Activated gamma-delta T cell treated with Interleukin-2 at 50 U/mL for 16 hours (primary cell): ENCODE measurements around the gene TCP11L1.
"Not testable (repeated sequence)": the region's sequence is repeated elsewhere in the genome, so short reads cannot be mapped to it uniquely, and the experiment has no call there.

Source experiments
- DNase-seq: peaks from one replicate; pipeline ENCODE4 v3.0.0-alpha.2; 2020

Gene TCP11L1

GRCh38 chr11:33068611-33069340 lies 29.4 kb downstream of the TCP11L1 start:
- DNase-seq = no peak

- no peak for DNase-seq
Measured at GRCh38 chr11:33072465-33072864, 33.1 kb downstream of the TCP11L1 start.

GRCh38 chr11:33083918-33084317 lies 44.5 kb downstream of the TCP11L1 start:
- DNase-seq = no peak

- DNase-seq = no peak
Measured at GRCh38 chr11:33086017-33086416, 46.6 kb downstream of the TCP11L1 start.

- no peak for DNase-seq
Measured at GRCh38 chr11:33089776-33090175, 50.4 kb downstream of the TCP11L1 start.

GRCh38 chr11:33094157-33094556 lies 54.8 kb downstream of the TCP11L1 start:
- DNase-seq = no peak

GRCh38 chr11:33103836-33104235 lies 64.5 kb downstream of the TCP11L1 start:
- no peak for DNase-seq

GRCh38 chr11:33109294-33109895 lies 70.0 kb downstream of the TCP11L1 start:
- DNase-seq = no peak

GRCh38 chr11:33110083-33110482 lies 70.7 kb downstream of the TCP11L1 start:
- no peak for DNase-seq

- DNase-seq = no peak
Measured at GRCh38 chr11:33116535-33116934, 77.2 kb downstream of the TCP11L1 start.

- not testable (repeated sequence) for DNase-seq
Measured at GRCh38 chr11:33122696-33123095, 83.3 kb downstream of the TCP11L1 start.
